NCI-H2227 (cell line): Measurements from ENCODE around the gene SLFNL1.

Experiments
- DNase-seq: peaks from one replicate; lab custom pipeline; 2025; ENCODE audit not compliant: unreplicated experiment; lab: John Stamatoyannopoulos, UW

Gene SLFNL1

GRCh38 chr1:41021526-41022308 is at the start of gene SLFNL1:
TSS of gene SLFNL1 (minus strand) at chr1:41021725. CDS start at chr1:41020660, 1,065 bp downstream.
- no peak for DNase-seq

GRCh38 chr1:41056907-41057306 is 35.4 kb upstream of the SLFNL1 start:
- no peak for DNase-seq

- DNase-seq, result no peak
Measured at GRCh38 chr1:41053316-41053715, 31.8 kb upstream of the SLFNL1 start.

- DNase-seq, result no peak
Measured at GRCh38 chr1:41051022-41051421, 29.5 kb upstream of the SLFNL1 start.

- no peak for DNase-seq
Measured at GRCh38 chr1:41048540-41048939, 27.0 kb upstream of the SLFNL1 start.

- DNase-seq, result no peak
Measured at GRCh38 chr1:41046347-41046775, 24.8 kb upstream of the SLFNL1 start.

GRCh38 chr1:41045740-41046139 is 24.2 kb upstream of the SLFNL1 start:
- no peak for DNase-seq

- no peak for DNase-seq
Measured at GRCh38 chr1:41044187-41044586, 22.7 kb upstream of the SLFNL1 start.

GRCh38 chr1:41041614-41042270 is 20.2 kb upstream of the SLFNL1 start:
- DNase-seq, result no peak

- DNase-seq, result no peak
Measured at GRCh38 chr1:41038110-41038509, 16.6 kb upstream of the SLFNL1 start.

GRCh38 chr1:41037116-41037903 is 15.8 kb upstream of the SLFNL1 start:
- DNase-seq, result no peak

- no peak for DNase-seq
Measured at GRCh38 chr1:41033272-41033671, 11.7 kb upstream of the SLFNL1 start.

- no peak for DNase-seq
Measured at GRCh38 chr1:41032147-41032546, 10.6 kb upstream of the SLFNL1 start.

- no peak for DNase-seq
Measured at GRCh38 chr1:41030872-41031616, 9.5 kb upstream of the SLFNL1 start.

- no peak for DNase-seq
Measured at GRCh38 chr1:41028034-41028642, 6.6 kb upstream of the SLFNL1 start.

- no peak for DNase-seq
Measured at GRCh38 chr1:41025979-41026819, 4.7 kb upstream of the SLFNL1 start.

- DNase-seq, result no peak
Measured at GRCh38 chr1:41024953-41025352, 3.4 kb upstream of the SLFNL1 start.

GRCh38 chr1:41023279-41023990 is 1.9 kb upstream of the SLFNL1 start:
- no peak for DNase-seq

GRCh38 chr1:41022424-41022823 is 899 bp upstream of the SLFNL1 start:
- no peak for DNase-seq
